GM18517 (cell line): Measurements from ENCODE around the gene RAB3B.
"Not testable (repeated sequence)": the region's sequence is repeated elsewhere in the genome, so short reads cannot be mapped to it uniquely, and the experiment has no call there.

Experiments used
- ATAC-seq: cut with Tn5 transposase; IDR thresholded peaks from one replicate; pipeline ENCODE4 v1.9.1; 2021; ENCODE audit warnings: mild to moderate bottlenecking, moderate library complexity; ENCODE audit not compliant: unreplicated experiment

The RAB3B gene, protein sequence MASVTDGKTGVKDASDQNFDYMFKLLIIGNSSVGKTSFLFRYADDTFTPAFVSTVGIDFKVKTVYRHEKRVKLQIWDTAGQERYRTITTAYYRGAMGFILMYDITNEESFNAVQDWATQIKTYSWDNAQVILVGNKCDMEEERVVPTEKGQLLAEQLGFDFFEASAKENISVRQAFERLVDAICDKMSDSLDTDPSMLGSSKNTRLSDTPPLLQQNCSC

DNA sequence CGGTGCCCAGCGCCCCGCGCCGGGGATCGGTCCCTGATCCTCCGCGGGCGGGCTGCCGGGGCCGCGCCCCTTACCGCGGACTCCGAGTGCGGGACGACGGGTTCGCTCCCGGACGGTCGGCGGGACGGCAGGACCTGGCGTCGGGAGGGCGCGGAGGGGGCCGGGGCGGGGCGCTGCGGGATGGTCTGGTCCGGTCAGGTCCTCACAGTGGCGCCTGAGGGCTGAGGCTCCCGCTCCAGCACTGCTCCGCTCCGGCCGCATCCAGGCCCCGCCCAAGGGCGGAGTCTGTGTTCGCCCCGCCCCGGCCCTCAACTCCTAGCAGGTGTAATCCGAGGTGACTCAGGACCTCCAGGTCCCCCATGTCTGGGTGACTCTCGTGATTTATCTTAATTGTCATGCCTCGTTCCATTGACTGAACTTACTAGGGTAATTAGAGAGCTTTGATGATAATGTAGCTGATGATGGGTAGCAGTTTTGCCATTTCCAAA, at the start of gene RAB3B:
TSS of gene RAB3B (minus strand) at position 223 of the 488 bp plus-strand sequence. CDS start 13,583 bp downstream, outside the sequence.
- ATAC-seq: peak; percentile 73

DNA sequence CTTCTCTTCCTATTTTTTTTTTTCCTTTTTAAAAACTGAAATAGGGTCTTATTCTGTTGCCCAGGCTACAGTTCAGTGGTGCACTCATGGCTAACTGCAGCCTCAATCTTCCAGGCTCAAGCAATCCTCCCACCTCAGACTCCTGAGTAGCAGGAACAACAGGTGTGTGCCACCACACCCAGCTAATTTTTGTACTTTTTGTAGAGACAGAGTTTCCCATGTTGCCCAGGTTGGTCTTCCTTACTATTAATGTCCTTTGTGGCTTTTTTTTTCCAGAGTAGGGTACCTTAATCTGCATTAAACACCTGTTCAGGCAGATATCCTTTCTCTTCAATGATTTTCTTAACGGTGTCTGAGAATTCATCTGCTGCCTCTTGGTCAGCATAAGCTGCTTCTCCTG, 47.4 kb upstream of the RAB3B start:
- no peak for ATAC-seq

DNA sequence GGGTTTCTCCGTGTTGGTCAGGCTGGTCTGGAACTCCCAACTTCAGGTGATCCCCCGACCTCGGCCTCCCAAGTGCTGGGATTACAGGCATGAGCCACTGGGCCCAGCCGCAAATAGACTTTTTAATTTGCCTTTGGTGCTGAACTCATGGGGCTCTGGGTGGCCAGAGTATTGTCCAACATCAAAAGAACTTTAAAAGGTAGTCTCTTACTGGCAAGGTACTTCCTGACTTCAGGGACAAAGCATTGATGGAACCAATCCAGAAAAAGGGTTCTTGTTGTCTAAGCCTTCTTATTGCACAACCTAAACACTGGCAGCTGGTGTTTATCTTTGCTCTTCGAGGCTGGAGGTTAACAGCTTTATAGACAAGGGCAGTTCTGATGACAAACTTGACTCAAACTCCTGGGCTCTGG, 46.9 kb upstream of the RAB3B start:
- ATAC-seq: no peak

DNA sequence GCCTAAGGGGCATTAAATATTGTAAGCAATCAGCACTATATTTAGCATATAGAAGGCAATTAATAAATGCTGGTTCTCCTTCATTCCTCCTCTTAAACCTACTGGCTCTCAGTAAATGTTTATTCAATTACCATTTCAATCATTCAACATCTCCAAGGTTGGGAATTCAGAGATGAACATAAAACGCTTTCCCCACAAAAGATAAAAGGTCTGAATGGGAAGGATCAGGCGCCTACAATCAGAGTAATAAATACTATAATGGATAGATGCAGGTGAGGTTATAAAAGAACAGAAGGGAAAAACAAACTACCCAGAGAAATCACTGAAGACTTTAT, 43.5 kb upstream of the RAB3B start:
- ATAC-seq: no peak

DNA sequence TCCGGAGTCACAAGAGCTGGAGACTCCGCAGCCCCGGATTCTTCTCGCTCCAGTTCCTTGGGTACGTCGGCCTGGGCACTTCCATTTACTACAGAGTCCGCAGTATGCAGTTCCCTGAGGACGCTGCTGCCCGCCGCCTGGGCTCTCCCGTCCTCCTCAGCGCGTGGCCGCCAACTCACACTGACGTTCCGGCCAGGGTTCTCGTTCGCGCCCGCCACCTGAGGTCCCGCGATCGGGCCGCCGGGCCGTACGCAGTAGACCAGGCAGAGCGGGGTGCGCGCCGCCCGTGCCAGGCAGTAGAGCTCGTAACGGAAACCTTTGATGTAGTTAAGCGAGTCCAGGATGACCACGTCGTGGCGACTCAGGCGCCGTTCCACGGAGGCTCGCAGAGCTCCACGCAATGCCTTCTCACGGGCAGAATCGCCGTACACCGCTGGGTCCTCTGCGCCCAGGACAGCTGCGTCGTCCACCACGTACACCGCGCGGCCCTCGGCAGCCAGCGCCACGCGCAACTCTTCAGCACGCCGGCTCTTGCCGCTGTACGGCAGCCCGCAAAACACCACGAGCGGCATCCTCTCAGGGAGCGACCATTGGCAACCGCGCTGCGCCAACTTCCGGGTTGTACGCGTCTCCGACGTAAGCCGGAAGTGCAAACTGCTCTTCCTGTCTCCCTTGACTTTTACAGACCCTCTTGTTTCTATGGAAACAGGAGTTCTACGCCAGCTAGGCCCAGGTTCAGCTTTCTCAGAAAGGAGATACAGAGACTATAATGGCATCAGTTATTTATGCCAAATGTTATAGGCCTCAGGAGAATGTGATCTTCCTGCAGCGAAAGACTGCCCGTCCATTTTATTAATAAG, 42.9 kb upstream of the RAB3B start, which contains the start of gene KTI12:
TSS of gene KTI12 (minus strand) at position 621 of the 860 bp plus-strand sequence. CDS start at position 572, 49 bp downstream.
- ATAC-seq: peak; percentile 79

DNA sequence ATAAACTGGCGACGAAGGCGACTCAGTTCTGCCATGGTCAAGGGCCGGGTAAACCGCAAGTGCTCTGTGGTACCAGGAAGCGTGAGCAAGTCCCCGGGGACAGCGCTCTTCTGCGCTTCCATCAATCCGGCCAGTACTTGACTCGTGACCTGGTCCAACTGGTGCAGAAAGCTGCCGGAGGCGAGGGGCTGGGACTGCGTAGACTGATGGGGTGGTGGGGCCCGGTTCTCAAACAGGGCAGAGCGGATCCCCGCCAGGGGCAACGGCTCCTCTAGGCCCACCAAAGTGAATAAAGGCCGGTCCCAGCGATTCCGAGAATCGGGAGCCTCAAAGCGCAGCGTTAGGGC, 42.3 kb upstream of the RAB3B start:
- peak; percentile 35 for ATAC-seq

DNA sequence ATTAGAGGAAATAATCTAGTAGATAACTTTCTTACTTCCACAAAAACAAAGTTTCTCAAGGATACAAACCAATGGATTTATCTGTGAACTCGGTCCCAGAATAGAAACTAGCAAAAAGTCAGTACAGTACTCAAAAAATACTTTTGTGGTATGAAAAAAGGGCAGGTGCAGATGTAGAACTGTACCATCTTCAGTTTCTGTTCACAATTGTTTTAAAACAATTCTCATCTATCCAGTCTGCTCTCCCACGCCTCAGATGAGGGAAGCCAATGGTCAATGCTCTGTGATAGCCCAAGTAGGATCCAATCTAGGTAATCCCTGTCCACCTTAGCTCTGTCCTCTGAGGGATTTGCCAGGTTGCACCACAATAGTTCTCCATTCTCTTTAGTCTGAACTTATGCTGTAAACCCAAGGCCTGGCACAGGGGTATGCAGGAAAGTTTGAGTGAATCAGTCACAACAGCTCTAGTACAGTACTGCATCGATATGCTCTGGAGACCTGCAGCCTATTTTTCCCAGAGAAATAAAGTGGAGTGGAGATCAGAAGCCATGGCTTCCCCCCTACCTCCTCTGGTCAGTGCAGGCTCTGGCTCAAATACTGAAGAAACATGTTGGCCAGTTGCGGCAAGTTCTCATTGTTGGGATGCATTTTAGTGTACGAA, 41.8 kb upstream of the RAB3B start:
- ATAC-seq: peak; percentile 48

DNA sequence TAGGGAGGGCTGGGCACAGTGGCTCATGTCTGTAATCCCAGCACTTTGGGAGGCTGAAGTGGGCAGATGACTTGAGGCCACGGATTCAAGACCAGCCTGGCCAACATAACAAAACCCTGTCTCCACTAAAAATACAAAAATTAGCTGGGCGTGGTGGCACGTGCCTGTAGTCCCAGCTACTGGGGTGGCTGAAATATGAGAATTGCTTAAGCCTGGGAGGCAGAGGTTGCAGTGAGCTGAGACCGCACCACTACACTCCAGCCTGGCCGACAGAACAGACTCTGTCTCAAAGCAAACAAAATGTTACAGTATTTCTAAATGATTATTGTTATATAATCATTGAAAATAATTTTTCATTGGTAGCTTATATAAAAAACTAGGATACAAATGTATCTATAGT, 38.3 kb upstream of the RAB3B start:
- ATAC-seq: not testable (repeated sequence)

DNA sequence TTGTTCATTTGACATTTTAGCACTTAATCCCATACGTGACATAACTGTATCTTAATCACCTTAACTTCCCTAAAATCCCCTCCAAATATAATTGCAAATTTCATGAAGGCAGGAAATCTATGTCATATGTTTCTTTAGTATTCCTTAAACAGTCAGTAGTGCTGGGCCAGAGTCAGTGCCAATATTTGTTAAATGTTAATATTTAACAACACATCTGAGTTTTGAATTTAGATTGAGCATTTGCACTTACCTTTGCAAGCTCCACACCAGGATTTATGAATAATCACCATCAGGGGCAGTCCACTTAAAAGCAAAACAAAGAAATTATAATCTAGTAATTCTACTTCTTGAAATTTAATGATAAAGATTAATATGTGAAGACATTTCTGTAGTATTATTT, 37.8 kb upstream of the RAB3B start:
- no peak for ATAC-seq

DNA sequence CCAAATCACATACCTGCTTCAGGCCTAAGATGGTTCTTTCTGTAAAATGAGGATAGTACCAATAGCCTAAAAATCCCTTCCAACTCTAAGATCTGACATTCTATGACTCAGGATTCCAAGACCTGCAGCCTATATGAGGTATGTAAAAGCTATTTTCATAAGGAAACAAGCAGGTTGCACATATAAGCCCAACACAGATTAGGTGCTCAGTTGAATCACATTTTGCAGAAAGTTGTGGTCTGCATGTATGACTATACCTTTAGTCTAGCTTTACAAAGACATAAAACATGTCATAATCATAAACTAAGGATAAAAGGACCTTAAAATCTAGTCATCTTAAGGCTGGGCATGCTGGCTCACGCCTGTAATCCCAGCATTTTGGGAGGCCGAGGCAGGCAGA, 35.8 kb upstream of the RAB3B start:
- ATAC-seq: no peak

DNA sequence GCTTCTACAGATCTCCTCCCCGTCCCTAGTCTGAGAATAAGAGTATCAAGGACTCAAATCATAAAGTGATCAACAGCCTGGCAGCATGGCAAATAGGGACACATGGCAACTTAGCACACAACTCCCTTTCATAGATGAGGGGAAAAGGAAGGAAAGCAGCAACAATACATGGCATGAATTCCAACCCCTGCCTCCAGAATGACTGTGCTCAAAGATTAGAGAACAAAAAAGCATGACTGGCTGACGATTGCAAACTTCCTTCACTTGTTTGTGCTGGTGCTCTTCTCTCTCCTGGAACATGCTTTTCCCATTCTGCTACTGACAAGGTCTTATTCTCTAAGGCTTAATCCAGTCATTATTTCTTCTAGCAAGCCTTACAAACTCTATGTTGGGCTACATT, 31.6 kb upstream of the RAB3B start:
- ATAC-seq: no peak

DNA sequence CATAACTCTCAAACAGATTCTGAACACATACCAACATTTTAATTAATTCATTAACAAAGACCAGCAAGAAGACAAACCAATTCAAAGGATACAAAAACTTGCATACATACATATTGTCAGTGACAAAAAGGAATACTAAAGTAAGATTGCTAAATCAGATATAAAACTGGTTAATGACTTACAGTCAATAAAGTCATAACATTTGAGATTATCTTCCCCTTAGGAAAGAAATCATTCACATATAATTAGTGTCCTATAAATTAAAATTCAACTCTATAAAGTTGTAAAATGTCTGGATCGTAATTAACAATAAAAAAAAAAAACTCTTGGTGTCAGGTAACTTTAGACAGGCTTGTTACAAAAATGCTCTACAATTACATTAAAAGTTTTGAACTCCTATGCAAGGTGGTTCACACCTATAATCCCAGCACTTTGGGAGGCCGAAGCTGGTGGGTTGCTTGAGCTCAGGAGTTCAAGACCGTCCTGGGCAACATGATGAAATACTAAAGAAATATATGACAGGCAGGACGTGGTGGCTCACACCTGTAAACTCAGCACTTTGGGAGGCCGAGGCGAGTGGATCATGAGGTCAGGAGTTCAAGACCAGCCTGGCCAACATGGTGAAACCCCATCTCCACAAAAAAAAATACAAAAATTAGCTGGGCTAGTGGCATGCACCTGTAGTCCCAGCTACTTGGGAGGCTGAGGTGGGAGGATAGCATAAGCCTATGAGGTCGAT, 17.7 kb upstream of the RAB3B start:
- no peak for ATAC-seq

DNA sequence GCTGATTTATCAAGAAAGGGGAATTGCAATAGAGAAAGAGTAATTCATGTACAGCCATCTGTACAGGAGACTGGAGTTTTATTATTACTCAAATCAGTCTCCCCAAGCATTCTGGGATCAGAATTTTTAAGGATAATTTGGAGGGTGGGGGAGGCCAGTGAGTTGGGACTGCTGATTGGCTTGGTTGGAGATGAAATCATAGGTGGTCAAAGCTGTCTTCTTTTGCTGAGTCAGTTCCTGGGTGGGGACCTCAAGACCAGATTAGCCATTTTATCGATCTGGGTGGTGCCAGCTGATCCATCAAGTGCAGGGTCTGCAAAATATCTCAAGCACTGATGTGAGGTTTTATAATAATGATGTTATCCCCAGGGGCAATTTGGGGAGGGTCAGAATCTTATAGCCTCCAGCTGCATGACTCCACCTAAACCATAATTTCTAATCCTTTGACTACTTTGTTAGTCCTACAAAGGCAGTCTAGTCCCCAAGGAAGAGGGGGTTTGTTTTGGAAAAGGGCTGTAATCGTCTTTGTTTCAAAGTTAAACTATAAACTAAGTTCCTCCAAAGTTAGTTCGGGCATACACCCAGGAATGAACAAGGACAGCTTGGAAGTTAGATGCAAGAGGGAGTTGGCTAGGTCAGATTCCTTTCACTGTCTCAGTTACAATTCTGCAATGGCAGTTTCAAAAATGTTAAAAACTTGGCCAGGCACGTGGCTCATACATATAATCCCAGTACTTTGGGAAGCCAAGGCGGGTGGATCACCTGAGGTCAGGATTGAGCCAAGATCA, 16.9 kb upstream of the RAB3B start:
- ATAC-seq: no peak

DNA sequence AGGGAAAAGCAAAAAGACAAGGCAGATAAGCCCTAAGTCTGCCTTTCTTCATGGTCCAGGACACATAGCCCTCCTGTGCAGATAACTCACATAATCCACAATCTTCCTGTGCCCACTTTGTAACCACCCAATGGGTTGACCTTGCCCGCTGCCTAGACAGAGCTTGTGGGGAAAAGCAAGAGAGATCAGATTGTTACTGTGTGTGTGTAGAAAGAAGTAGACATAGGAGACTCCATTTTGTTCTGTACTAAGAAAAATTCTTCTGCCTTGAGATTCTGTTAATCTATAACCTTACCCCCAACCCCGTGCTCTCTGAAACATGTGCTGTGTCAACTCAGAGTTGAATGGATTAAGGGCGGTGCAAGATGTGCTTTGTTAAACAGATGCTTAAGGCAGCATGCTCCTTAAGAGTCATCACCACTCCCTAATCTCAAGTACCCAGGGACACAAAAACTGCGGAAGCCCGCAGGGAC, 15.6 kb upstream of the RAB3B start:
- ATAC-seq: not testable (repeated sequence)

DNA sequence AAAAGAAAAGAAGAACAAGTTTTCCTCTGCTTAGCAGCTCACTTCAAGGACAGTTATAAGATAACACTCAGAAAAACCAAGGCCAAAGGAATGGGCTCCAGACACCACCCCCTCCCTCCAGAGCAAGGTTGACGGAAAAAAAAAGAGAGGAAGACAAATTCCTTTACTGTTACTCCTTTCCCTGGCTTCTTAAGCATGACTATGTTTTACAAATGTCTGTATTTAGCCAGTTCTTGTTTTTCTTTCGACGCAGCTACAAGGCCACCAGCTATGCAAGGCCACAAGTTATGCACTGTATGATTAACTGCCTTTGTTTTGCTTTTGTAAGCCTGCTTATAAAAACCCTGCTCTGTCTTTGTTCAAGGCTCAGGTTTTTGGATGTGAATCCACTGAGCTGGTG, 15.0 kb upstream of the RAB3B start:
- not testable (repeated sequence) for ATAC-seq

DNA sequence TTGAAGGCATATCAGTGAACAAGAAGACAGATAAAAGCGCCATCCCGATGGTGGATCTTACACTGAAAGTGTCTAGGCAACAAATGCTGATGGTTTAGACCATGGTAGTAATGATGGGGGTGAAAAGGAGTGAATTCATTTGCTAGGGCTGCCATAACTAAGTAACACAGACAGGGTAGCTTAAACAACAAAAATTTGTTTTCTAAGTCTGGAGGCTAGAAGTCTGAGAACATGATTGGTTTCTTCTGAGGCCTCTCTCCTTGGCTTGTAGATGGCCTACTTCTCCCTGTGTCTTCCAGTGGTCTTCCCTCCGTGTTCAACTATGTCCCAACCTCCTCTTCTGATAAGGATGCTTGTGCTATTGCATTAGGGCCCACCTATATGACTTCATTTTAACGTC, 13.4 kb upstream of the RAB3B start:
- no peak for ATAC-seq

DNA sequence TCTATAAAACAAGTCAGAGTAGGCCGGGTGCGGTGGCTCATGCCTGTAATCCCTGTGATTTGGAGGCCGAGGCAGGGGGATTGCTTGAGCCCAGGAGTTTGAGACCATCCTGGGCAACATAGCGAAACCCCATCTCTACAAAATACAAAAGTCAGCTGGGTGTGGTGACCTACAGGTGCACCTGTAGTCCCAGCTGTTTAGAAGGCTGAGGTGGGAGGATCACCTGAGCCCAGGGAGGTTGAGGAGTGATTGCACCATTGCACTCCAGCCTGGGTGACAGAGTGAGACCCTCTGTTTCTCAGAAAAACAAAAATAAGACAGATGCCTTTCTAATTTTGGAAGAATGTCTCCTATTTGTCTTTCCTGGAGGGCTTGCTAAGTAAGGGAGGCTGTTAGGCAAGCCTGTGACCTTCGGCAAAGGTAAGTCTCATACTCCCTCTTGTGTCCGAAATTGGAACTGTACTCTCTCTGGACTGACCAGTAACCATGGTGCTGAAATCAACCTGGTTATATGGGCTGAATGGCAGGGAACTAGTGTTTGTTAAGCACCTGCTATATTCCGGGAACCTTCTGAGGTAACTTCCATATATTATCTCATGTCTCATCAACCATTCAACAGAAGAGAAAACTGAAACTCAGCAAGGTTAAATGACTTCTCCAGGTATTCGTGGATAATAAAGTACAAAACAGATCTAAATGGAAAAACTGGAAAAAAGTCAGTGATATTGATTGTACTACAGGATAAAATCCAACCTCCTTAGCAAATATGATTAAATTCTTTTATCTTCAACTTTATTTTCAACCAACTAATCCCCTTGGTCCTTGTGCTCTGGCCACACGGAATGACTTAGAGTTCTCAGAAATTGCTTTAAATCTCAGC, 11.8 kb upstream of the RAB3B start:
- ATAC-seq: no peak

DNA sequence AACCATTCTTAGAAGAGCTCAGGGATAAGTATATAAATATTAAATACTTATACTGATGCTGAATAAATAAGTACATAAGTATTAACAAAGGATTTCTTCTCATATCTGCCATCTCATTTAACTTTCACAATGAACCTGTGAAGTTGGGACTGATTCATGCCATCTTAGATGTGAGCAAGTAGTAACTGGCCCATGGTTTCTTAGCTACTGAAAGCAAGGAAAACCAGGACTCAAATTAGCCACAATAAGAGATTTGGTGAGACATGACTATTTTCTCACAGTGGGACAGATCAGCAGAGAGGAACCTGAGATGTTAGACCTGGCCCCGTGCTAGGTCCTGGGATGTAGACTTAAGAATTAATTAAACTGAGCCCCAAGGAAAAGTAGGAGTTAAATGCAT, 8.2 kb upstream of the RAB3B start:
- ATAC-seq: no peak

DNA sequence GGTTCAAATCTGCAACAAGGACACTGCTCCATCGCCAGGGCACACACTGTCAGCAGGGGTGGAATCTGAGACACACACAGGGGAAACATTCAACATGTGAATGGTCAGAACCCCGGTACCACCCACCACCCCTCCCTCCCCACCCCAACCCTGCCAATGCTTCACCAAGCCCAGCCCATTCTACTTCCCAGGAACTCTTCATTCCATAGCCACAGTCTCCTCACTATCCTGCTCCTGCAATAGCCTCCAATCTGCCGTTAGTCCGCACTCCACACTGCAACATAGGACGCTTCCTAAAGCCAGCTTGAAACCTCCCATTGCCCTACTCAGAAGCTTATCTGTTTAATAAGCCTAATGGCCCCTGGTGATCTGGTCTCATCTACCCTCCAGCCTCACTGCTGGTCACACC, 7.5 kb upstream of the RAB3B start:
- no peak for ATAC-seq
